Hepatocyte (in vitro differentiated cells): ENCODE measurements around the gene CD79A.

Experiments
- CTCF ChIP-seq: fragments of 200-600 bp; sonication (generic); IDR thresholded peaks from 2 replicates; pipeline ENCODE4 v1.5.1; 2016; ENCODE audit warnings: antibody characterized with exemption, mild to moderate bottlenecking; ENCODE audit not compliant: poor library complexity
- EZH2phosphoT487 ChIP-seq: fragments of 200-600 bp; sonication (generic); IDR thresholded peaks from one replicate; pipeline ENCODE4 v1.6.1; 2018; ENCODE audit warnings: antibody characterized with exemption, mild to moderate bottlenecking, low read depth, moderate library complexity; ENCODE audit not compliant: unreplicated experiment, severe bottlenecking

- TF ChIP-seq CTCF (no peak), EZH2phosphoT487 (no peak)
These were observed 5.3 kb upstream of the CD79A start for GRCh38 chr19:41871573-41872383.
